HCT116 (cell line): Measurements from ENCODE around the gene ARHGAP21.

Experiments used
- CTCF ChIP-seq, 3 experiments: fragments of 200-600 bp in 1 of 3; sonication (generic) in 1 of 3; IDR thresholded peaks in 2 of 3; conservative IDR thresholded peaks in 1 of 3; 2 replicates each; pipeline ENCODE4 v1.5.1; 2012 to 2017; ENCODE audit warnings: low read depth in 2 of 3, low read length in 2 of 3, antibody characterized with exemption in 1 of 3, borderline replicate concordance in 1 of 3, control low read depth in 1 of 3, mild to moderate bottlenecking in 1 of 3, mixed read lengths in 1 of 3, mixed run types in 1 of 3, moderate library complexity in 1 of 3; ENCODE audit not compliant: insufficient read depth in 1 of 3
- EZH2 ChIP-seq: fragments of 200-600 bp; sonication (generic); IDR thresholded peaks from 2 replicates; pipeline ENCODE4 v1.6.1; 2017; ENCODE audit warnings: antibody characterized with exemption, mixed run types
- EZH2phosphoT487 ChIP-seq: fragments of 200-600 bp; IDR thresholded peaks from 2 replicates; pipeline ENCODE4 v1.6.1; 2018; ENCODE audit warnings: antibody characterized with exemption, borderline replicate concordance
- FOSL1 ChIP-seq: IDR thresholded peaks from 2 replicates; pipeline ENCODE4 v1.6.1; 2012; ENCODE audit warnings: low read depth
- POLR2A ChIP-seq: IDR thresholded peaks from 2 replicates; pipeline ENCODE4 v1.7.0; 2011; ENCODE audit warnings: borderline replicate concordance; ENCODE audit not compliant: insufficient read depth, insufficient read length; ENCODE audit errors: extremely low read depth
- POLR2AphosphoS5 ChIP-seq: IDR thresholded peaks from 2 replicates; pipeline ENCODE4 v1.6.1; 2011; ENCODE audit warnings: mild to moderate bottlenecking, low read depth, low read length, moderate library complexity
- SIN3A ChIP-seq: IDR thresholded peaks from 2 replicates; pipeline ENCODE4 v1.6.1; 2012; ENCODE audit warnings: low read depth
- SP1 ChIP-seq: IDR thresholded peaks from 2 replicates; pipeline ENCODE4 v1.6.1; 2012; ENCODE audit warnings: low read depth
- YY1 ChIP-seq: IDR thresholded peaks from 2 replicates; pipeline ENCODE4 v1.6.1; 2011; ENCODE audit warnings: low read length, low read depth, moderate library complexity, mild to moderate bottlenecking; ENCODE audit not compliant: insufficient replicate concordance; ENCODE audit errors: extremely low read depth

DNA sequence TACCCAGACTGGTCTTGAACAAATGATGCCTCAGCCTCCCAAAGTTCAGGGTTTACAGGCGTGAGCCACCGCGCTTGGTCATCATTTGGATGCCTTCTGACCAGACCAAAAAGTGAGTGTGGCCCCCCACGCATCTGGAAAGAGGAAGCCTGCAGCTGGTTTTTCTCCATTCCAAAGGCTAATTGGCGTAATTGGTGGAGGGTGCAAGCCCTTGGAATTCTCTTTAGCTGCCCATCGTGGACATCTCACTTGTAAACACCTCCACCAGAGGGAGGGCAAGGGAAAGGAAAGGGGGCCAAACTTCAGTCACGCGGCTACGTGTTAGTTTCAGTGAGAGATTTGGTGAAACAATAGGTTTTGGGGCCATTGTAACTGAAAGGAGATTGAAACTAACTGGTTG, 4.1 kb upstream of the ARHGAP21 start:
- TF ChIP-seq CTCF (IDR thresholded peaks at IDR 0.05 in 2 of 3, conservative IDR thresholded peaks at IDR 0.05 in 1 of 3; ENCODE audit: borderline replicate concordance in 1 of 3, insufficient read depth in 1 of 3, low read depth in 2 of 3, low read length in 2 of 3) (peak; percentile 20 to 39 (median 32); a peak in 3 of 6 replicates), POLR2AphosphoS5 (no peak), EZH2 (no peak), EZH2phosphoT487 (no peak), POLR2A (no peak), YY1 (no peak), FOSL1 (no peak), SIN3A (no peak), SP1 (no peak)
